ENCODE measurements around the gene THEMIS.

DNA sequence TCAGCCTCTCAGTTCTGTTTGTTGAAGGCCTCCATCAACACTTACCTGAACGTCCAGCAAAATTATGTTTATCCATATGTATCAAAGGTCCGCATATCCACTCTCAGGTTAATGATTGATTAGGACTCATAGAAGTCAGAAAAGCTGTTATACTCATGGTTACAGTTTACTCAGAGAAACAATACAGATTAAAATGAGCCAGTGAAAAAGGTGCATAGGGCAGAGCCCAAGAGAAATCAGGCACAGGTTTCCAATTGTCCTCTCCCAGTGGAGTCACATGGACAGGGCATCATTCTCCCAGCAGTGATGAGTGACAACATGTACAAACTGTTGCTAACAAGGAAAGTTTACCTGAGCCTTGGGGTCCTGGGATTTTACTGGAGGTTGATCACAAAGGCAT is 36.2 kb downstream of the THEMIS start:
- TF ChIP-seq, protein P1, sequence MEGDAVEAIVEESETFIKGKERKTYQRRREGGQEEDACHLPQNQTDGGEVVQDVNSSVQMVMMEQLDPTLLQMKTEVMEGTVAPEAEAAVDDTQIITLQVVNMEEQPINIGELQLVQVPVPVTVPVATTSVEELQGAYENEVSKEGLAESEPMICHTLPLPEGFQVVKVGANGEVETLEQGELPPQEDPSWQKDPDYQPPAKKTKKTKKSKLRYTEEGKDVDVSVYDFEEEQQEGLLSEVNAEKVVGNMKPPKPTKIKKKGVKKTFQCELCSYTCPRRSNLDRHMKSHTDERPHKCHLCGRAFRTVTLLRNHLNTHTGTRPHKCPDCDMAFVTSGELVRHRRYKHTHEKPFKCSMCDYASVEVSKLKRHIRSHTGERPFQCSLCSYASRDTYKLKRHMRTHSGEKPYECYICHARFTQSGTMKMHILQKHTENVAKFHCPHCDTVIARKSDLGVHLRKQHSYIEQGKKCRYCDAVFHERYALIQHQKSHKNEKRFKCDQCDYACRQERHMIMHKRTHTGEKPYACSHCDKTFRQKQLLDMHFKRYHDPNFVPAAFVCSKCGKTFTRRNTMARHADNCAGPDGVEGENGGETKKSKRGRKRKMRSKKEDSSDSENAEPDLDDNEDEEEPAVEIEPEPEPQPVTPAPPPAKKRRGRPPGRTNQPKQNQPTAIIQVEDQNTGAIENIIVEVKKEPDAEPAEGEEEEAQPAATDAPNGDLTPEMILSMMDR (IDR thresholded peaks at IDR 0.05; ENCODE audit: borderline replicate concordance, extremely low read depth, low read length, poor library complexity, severe bottlenecking): no peak
- TF ChIP-seq EZH2 (IDR thresholded peaks at IDR 0.05; ENCODE audit: borderline replicate concordance, low read depth, low read length, severe bottlenecking): no peak

All from DND-41 (cell line).